ENCODE results near the gene PLPP2.

The PLPP2 gene

DNA sequence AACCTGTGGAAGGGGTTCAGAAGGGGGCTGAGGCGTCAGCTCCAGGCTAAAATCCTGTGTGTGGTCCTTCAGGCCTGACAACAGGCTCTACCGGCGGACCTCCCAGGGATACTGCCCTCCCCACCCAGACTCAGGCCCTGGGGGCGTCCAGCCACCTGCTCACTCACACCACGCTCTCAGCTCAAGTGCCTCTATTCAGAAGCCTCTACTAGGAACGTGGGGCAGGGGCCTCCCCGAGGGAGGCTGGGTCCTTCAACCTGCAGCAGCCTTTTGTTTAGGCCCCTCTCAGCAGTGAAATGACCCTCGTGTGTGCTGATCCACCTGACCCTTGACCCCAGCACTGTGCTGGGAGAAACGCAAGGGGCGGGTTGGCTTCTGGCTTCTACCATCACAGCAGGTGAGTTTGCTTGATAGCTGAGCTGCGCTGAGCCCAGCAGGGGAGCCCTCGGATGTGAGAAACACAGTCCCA, 10.6 kb downstream of the PLPP2 start:
- no peak for DNase-seq
- Histone ChIP-seq H3K9me2 (replicated peaks; ENCODE audit: insufficient read depth, low read length) (no peaks in the 10 kb centered on the region), H4K20me1 (ENCODE audit: insufficient read depth, low read length) (no peaks in the 10 kb centered on the region), H3K4me1 (ENCODE audit: low read length) (peaks cover 6% of the 10 kb centered on the region; the same call in 1 of the 2 replicates), H3F3A (ENCODE audit: insufficient read depth, low read length) (no peaks in the 10 kb centered on the region), H3K79me2 (ENCODE audit: low read length) (no peaks in the 10 kb centered on the region), H3K4me2 (ENCODE audit: low read depth, low read length) (no peak overlapping the region), H3K4me3 (ENCODE audit: low read length) (no peak overlapping the region), H3K27me3 (replicated peaks; ENCODE audit: insufficient read depth, low read length) (peaks cover 94% of the 10 kb centered on the region), H3K9ac (ENCODE audit: low read length) (no peak overlapping the region), H3K9me3 (replicated peaks; ENCODE audit: insufficient read depth, low read length) (no peaks in the 10 kb centered on the region), H3K27ac (ENCODE audit: low read length) (no peak overlapping the region), H3K36me3 (replicated peaks; ENCODE audit: insufficient read depth, low read length) (no peaks in the 10 kb centered on the region), H2AFZ (ENCODE audit: low read length) (no peak overlapping the region)
- TF ChIP-seq EZH2 (optimal IDR thresholded peaks at IDR 0.05; ENCODE audit: low read depth, low read length): no peak
- TF ChIP-seq, protein P1, sequence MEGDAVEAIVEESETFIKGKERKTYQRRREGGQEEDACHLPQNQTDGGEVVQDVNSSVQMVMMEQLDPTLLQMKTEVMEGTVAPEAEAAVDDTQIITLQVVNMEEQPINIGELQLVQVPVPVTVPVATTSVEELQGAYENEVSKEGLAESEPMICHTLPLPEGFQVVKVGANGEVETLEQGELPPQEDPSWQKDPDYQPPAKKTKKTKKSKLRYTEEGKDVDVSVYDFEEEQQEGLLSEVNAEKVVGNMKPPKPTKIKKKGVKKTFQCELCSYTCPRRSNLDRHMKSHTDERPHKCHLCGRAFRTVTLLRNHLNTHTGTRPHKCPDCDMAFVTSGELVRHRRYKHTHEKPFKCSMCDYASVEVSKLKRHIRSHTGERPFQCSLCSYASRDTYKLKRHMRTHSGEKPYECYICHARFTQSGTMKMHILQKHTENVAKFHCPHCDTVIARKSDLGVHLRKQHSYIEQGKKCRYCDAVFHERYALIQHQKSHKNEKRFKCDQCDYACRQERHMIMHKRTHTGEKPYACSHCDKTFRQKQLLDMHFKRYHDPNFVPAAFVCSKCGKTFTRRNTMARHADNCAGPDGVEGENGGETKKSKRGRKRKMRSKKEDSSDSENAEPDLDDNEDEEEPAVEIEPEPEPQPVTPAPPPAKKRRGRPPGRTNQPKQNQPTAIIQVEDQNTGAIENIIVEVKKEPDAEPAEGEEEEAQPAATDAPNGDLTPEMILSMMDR (IDR thresholded peaks at IDR 0.05; ENCODE audit: low read length): no peak
- TF ChIP-seq EZH2phosphoT487 (IDR thresholded peaks at IDR 0.05; ENCODE audit: low read length): no peak

- Histone ChIP-seq H3K4me3 (ENCODE audit: low read length) (no peak overlapping the region), H3K27ac (ENCODE audit: low read length) (no peak overlapping the region), H3F3A (ENCODE audit: insufficient read depth, low read length) (no peaks in the 10 kb centered on the region), H3K27me3 (replicated peaks; ENCODE audit: insufficient read depth, low read length) (peaks cover 93% of the 10 kb centered on the region), H3K9me2 (replicated peaks; ENCODE audit: insufficient read depth, low read length) (no peaks in the 10 kb centered on the region), H3K79me2 (ENCODE audit: low read length) (no peaks in the 10 kb centered on the region), H4K20me1 (ENCODE audit: insufficient read depth, low read length) (no peaks in the 10 kb centered on the region), H2AFZ (ENCODE audit: low read length) (no peak overlapping the region), H3K9me3 (replicated peaks; ENCODE audit: insufficient read depth, low read length) (no peaks in the 10 kb centered on the region), H3K36me3 (replicated peaks; ENCODE audit: insufficient read depth, low read length) (no peaks in the 10 kb centered on the region), H3K4me1 (ENCODE audit: low read length) (peaks cover 6% of the 10 kb centered on the region; the same call in 1 of the 2 replicates), H3K9ac (ENCODE audit: low read length) (no peak overlapping the region), H3K4me2 (ENCODE audit: low read depth, low read length) (no peak overlapping the region)
- DNase-seq: no peak
- TF ChIP-seq EZH2 (optimal IDR thresholded peaks at IDR 0.05; ENCODE audit: low read depth, low read length) (no peak), EZH2phosphoT487 (IDR thresholded peaks at IDR 0.05; ENCODE audit: low read length) (no peak)
- TF ChIP-seq, protein P1 (IDR thresholded peaks at IDR 0.05; ENCODE audit: low read length): no peak
These were observed 11.5 kb downstream of the PLPP2 start for GRCh38 chr19:279656-280055.

DNA sequence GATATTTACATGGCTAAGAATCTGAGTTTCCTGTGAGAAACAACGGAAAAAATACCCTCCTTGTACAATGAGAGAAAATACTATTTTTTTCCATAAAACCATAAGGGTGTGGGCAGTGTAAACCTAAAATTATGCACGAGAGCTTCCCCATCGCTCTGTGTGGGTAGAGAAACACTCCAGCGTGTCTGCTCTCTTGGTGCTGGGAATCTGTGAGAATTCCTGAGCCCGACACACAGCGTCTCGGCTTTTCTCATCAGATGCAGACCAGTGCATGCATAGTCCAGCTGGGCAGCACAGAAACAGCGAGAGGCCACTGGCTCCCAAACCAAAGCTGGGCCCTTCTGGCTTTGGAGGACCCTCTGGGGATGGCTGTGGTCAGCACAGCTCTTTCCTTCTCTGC, 12.0 kb downstream of the PLPP2 start:
- H3K9ac ChIP-seq (ENCODE audit: low read length): no peak overlapping the region
- DNase-seq: no peak
- no peak overlapping the region for H3K4me3 ChIP-seq (ENCODE audit: low read length)
- peaks cover 92% of the 10 kb centered on the region for H3K27me3 ChIP-seq (replicated peaks; ENCODE audit: insufficient read depth, low read length)
- no peaks in the 10 kb centered on the region for H3F3A ChIP-seq (ENCODE audit: insufficient read depth, low read length)
- no peaks in the 10 kb centered on the region for H3K9me2 ChIP-seq (replicated peaks; ENCODE audit: insufficient read depth, low read length)
- no peaks in the 10 kb centered on the region for H3K79me2 ChIP-seq (ENCODE audit: low read length)
- no peaks in the 10 kb centered on the region for H4K20me1 ChIP-seq (ENCODE audit: insufficient read depth, low read length)
- no peak overlapping the region for H2AFZ ChIP-seq (ENCODE audit: low read length)
- no peaks in the 10 kb centered on the region for H3K36me3 ChIP-seq (replicated peaks; ENCODE audit: insufficient read depth, low read length)
- no peak for TF ChIP-seq EZH2phosphoT487 (IDR thresholded peaks at IDR 0.05; ENCODE audit: low read length)
- no peaks in the 10 kb centered on the region for H3K9me3 ChIP-seq (replicated peaks; ENCODE audit: insufficient read depth, low read length)
- H3K4me1 ChIP-seq (ENCODE audit: low read length): peaks cover 6% of the 10 kb centered on the region; the same call in 1 of the 2 replicates
- no peak overlapping the region for H3K4me2 ChIP-seq (ENCODE audit: low read depth, low read length)
- no peak overlapping the region for H3K27ac ChIP-seq (ENCODE audit: low read length)

DNA sequence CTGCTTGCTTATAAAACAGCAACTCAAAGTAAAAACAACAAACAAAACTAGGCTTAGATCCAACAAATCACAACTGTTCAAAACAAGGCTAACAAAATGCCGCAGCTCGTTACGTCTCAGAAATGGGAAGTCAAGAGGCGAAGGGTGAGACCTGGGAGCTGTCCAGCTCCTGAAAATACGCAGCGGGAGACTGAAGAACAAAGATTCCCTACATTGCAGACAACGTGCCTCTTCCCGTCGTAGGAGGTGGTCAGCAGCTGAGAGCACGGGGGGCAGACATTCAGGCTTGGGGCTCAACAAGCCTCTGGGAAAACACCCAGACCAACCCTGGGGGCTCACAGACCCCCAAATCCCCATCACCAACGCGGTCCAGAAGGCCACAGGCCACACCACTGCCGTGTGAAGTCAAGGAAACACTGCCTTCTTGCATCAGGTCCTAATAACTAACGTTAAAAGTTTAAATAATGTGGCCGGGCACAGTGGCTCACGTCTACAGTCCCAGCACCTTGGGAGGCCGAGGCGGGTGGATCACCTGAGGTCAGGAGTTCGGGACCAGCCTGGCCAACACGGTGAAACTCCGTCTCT, 13.5 kb downstream of the PLPP2 start:
- DNase-seq: no peak

More for the DNA sequence above, 13.5 kb downstream of the PLPP2 start:
- Histone ChIP-seq H2AFZ (ENCODE audit: low read length) (no peak overlapping the region), H3K27ac (ENCODE audit: low read length) (no peak overlapping the region), H3K9me3 (replicated peaks; ENCODE audit: insufficient read depth, low read length) (no peaks in the 10 kb centered on the region), H4K20me1 (ENCODE audit: insufficient read depth, low read length) (no peaks in the 10 kb centered on the region), H3F3A (ENCODE audit: insufficient read depth, low read length) (no peaks in the 10 kb centered on the region), H3K27me3 (replicated peaks; ENCODE audit: insufficient read depth, low read length) (peaks cover 85% of the 10 kb centered on the region), H3K4me3 (ENCODE audit: low read length) (no peak overlapping the region), H3K4me2 (ENCODE audit: low read depth, low read length) (no peak overlapping the region), H3K36me3 (replicated peaks; ENCODE audit: insufficient read depth, low read length) (no peaks in the 10 kb centered on the region), H3K9ac (ENCODE audit: low read length) (no peak overlapping the region), H3K4me1 (ENCODE audit: low read length) (peaks cover 3% of the 10 kb centered on the region; the same call in 1 of the 2 replicates), H3K9me2 (replicated peaks; ENCODE audit: insufficient read depth, low read length) (no peaks in the 10 kb centered on the region), H3K79me2 (ENCODE audit: low read length) (no peaks in the 10 kb centered on the region)
- TF ChIP-seq, protein P1 (IDR thresholded peaks at IDR 0.05; ENCODE audit: low read length): no peak
- TF ChIP-seq EZH2 (optimal IDR thresholded peaks at IDR 0.05; ENCODE audit: low read depth, low read length) (no peak), EZH2phosphoT487 (IDR thresholded peaks at IDR 0.05; ENCODE audit: low read length) (no peak)
